ENCODE measurements around the gene ADCY5.

DNA sequence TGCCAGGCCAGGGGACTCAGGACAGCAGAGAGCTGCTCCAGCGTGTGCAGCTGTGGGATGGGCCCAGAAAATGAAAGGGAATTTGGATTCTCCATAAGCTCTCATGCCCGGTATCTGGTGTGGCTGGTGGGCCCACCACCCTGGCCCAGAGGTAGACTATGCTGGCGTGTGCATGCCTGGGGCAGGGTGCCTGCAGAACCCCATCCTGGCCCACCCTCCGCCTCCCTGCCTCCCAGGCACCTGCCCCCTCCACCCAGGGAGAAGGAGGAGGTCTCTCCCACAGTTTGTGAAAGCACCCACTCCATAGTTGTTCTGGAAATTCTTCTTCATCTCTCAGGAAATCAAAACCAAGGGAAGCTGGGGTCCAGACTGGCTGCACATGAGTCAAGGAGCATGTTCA, 112.9 kb downstream of the ADCY5 start:
- TF ChIP-seq CTCF (IDR thresholded peaks at IDR 0.05) (no peak), POLR2AphosphoS5 (IDR thresholded peaks at IDR 0.05; ENCODE audit: low read depth, low read length) (no peak), SIN3A (IDR thresholded peaks at IDR 0.05; ENCODE audit: borderline replicate concordance, insufficient read depth, low read depth, low read length) (no peak), TCF7L2 (IDR thresholded peaks at IDR 0.05; ENCODE audit: low read depth, low read length) (no peak)
- TF ChIP-seq, protein P1, sequence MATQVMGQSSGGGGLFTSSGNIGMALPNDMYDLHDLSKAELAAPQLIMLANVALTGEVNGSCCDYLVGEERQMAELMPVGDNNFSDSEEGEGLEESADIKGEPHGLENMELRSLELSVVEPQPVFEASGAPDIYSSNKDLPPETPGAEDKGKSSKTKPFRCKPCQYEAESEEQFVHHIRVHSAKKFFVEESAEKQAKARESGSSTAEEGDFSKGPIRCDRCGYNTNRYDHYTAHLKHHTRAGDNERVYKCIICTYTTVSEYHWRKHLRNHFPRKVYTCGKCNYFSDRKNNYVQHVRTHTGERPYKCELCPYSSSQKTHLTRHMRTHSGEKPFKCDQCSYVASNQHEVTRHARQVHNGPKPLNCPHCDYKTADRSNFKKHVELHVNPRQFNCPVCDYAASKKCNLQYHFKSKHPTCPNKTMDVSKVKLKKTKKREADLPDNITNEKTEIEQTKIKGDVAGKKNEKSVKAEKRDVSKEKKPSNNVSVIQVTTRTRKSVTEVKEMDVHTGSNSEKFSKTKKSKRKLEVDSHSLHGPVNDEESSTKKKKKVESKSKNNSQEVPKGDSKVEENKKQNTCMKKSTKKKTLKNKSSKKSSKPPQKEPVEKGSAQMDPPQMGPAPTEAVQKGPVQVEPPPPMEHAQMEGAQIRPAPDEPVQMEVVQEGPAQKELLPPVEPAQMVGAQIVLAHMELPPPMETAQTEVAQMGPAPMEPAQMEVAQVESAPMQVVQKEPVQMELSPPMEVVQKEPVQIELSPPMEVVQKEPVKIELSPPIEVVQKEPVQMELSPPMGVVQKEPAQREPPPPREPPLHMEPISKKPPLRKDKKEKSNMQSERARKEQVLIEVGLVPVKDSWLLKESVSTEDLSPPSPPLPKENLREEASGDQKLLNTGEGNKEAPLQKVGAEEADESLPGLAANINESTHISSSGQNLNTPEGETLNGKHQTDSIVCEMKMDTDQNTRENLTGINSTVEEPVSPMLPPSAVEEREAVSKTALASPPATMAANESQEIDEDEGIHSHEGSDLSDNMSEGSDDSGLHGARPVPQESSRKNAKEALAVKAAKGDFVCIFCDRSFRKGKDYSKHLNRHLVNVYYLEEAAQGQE (IDR thresholded peaks at IDR 0.05; ENCODE audit: insufficient read depth in 1 of 2, low read depth in 2 of 2, low read length in 1 of 2) = no peak

All from Panc1 (cell line).